Activated B cell treated with CpG ODN at 0.5 μM for 24 hours (primary cell): ENCODE data around the gene CCNQ. TPM values are rescaled to one million over a fixed set of nuclear protein-coding genes. Genes with fewer than 3 reads are reported as not detected.

ENCODE experiments used
- ATAC-seq: fragments of 200-7000 bp; cut with Tn5 transposase; one replicate; pipeline ENCODE4 v1.10.0; 2021; ENCODE audit warnings: low read depth, mild to moderate bottlenecking, moderate library complexity
- CTCF ChIA-PET: fragments of 350-600 bp; sonication (Branson Sonifier 250); formaldehyde crosslinking; loops from one replicate; lab custom pipeline; 2021; ENCODE audit warnings: antibody characterized with exemption; lab: Charles Lee
- POLR2A ChIA-PET: fragments of 350-600 bp; sonication (Branson Sonifier 250); formaldehyde crosslinking; loops from one replicate; lab custom pipeline; 2021; ENCODE audit warnings: antibody characterized with exemption; lab: Charles Lee
- DNase-seq: peaks from one replicate; pipeline ENCODE4 v3.0.0; 2022
- H3K27ac Mint-ChIP-seq: one replicate; pipeline ENCODE4 v1.8.0; 2020; ENCODE audit warnings: mixed read lengths
- H3K27me3 Mint-ChIP-seq: one replicate; pipeline ENCODE4 v1.8.0; 2021; ENCODE audit warnings: mixed read lengths
- H3K36me3 Mint-ChIP-seq: one replicate; pipeline ENCODE4 v1.8.0; 2021; ENCODE audit warnings: low read depth, mixed read lengths
- H3K4me1 Mint-ChIP-seq: one replicate; pipeline ENCODE4 v1.8.0; 2021; ENCODE audit warnings: mixed read lengths
- H3K4me3 Mint-ChIP-seq: one replicate; pipeline ENCODE4 v1.8.0; 2020; ENCODE audit warnings: mild to moderate bottlenecking, mixed read lengths
- H3K9me3 Mint-ChIP-seq: one replicate; pipeline ENCODE4 v1.8.0; 2020; ENCODE audit warnings: mixed read lengths
- CTCF ChIP-seq: fragments of 200-600 bp; IDR thresholded peaks from one replicate; pipeline ENCODE4 v1.8.0; 2022; ENCODE audit warnings: antibody characterized with exemption, mild to moderate bottlenecking
- intact Hi-C: fragments of 100-400 bp; cut with micrococcal nuclease; formaldehyde crosslinking; loops from one replicate; pipeline ENCODE4 v1.15.1; 2024
- total RNA-seq: library from RNA; stranded (reverse); gene quantifications from 2 replicates; pipeline ENCODE4 v1.2.3, GENCODE V29; 2022

The CCNQ gene
- total RNA-seq, 1 donor from 2014 or later, result 25.8 TPM

GRCh38 chrX:153593811-153594500, 5.0 kb downstream of the CCNQ start:
- CTCF ChIA-PET, result no interaction called here
- no peak overlapping the region for H3K27ac Mint-ChIP-seq
- no peak for DNase-seq
- H3K4me3 Mint-ChIP-seq, result no peak overlapping the region
- no peaks in the 10 kb centered on the region for H3K27me3 Mint-ChIP-seq
- H3K4me1 Mint-ChIP-seq, result peaks cover 48% of the 10 kb centered on the region
- H3K9me3 Mint-ChIP-seq, result no peaks in the 10 kb centered on the region
- POLR2A ChIA-PET, result no interaction called here
- ATAC-seq, result no peak
- peaks cover 48% of the 10 kb centered on the region for H3K36me3 Mint-ChIP-seq
- intact Hi-C loops, result loop anchor here (10.0 kb wide), 1 partner anchor 51 kb away; the partner anchor contains the start of gene DUSP9
- TF ChIP-seq CTCF, result no peak

GRCh38 chrX:153592966-153593688, 5.8 kb downstream of the CCNQ start:
- H3K27me3 Mint-ChIP-seq, result no peaks in the 10 kb centered on the region
- POLR2A ChIA-PET, result no interaction called here
- CTCF ChIA-PET, result no interaction called here
- H3K4me1 Mint-ChIP-seq, result peaks cover 46% of the 10 kb centered on the region
- TF ChIP-seq CTCF, result no peak
- H3K9me3 Mint-ChIP-seq, result no peaks in the 10 kb centered on the region
- intact Hi-C loops, result loop anchor here (10.0 kb wide), 1 partner anchor 52 kb away; the partner anchor contains the start of gene DUSP9
- H3K27ac Mint-ChIP-seq, result no peak overlapping the region
- DNase-seq (no peak), ATAC-seq (no peak)
- no peak overlapping the region for H3K4me3 Mint-ChIP-seq
- peaks cover 52% of the 10 kb centered on the region for H3K36me3 Mint-ChIP-seq

GRCh38 chrX:153592091-153592833, 6.7 kb downstream of the CCNQ start:
- Mint-ChIP-seq H3K27ac (no peak overlapping the region), H3K9me3 (no peaks in the 10 kb centered on the region), H3K27me3 (no peaks in the 10 kb centered on the region), H3K4me1 (peaks cover 39% of the 10 kb centered on the region), H3K4me3 (no peak overlapping the region), H3K36me3 (peaks cover 59% of the 10 kb centered on the region)
- DNase-seq (no peak), ATAC-seq (no peak)
- intact Hi-C loops, result loop anchor here (10.0 kb wide), 1 partner anchor 53 kb away; the partner anchor contains the start of gene DUSP9
- CTCF ChIA-PET, result no interaction called here
- TF ChIP-seq CTCF, result no peak
- POLR2A ChIA-PET, result no interaction called here

- POLR2A ChIA-PET, result no interaction called here
- intact Hi-C loops, result loop anchor here (1.0 to 10.0 kb wide), 3 partner anchors 8 to 54 kb away; partner anchors contain the start of gene DUSP9
Observed at GRCh38 chrX:153590961-153591956, 7.7 kb downstream of the CCNQ start.

More at GRCh38 chrX:153590961-153591956, 7.7 kb downstream of the CCNQ start:
- ATAC-seq (peak; percentile 95), DNase-seq (peak; percentile 51)
- Mint-ChIP-seq H3K36me3 (peaks cover 66% of the 10 kb centered on the region), H3K9me3 (no peaks in the 10 kb centered on the region), H3K4me3 (no peak overlapping the region), H3K4me1 (peaks cover 31% of the 10 kb centered on the region), H3K27me3 (no peaks in the 10 kb centered on the region), H3K27ac (peak overlapping the region; percentile 83)
- CTCF ChIA-PET, result no interaction called here
- no peak for TF ChIP-seq CTCF
